ENCODE data around the gene FAM53B.

FAM53B gene

DNA sequence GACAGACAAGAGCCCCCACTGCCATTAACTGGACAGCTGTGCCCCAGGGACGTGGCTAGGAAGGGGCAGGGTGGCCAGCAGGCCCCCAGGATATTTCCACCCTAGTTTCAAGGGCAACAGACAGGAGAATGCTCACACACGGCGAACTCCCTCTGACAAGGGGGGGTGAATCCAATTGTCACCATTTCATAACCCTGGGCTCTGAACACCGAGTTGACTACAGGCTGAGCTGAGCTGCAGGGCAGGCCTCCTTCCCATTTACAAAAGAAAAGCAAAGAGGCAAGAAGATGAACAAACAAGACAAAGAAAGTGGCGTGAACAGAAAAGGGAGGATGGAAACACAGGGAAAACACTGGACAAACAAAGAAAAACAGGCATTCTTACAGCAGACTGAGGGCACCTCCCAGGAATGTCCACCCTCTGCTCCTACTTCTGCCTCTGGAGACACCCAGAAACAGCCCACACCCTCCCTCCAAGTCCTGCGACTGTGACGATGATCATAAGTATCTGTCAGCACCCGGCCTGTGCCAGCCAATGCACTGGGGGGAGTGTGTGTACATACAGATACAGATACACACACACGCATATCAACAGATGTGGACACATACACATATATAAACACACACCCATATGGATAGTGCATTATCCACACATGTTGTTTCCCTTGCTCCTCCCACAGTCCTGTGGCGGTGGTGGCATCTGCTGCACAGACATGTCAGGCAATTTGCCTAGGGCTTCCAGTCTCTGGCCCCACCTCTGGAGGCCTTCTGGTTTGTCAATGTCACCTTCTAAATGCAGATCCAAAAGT lies 66.2 kb downstream of the FAM53B start:
- DNase-seq, result no peak

DNA sequence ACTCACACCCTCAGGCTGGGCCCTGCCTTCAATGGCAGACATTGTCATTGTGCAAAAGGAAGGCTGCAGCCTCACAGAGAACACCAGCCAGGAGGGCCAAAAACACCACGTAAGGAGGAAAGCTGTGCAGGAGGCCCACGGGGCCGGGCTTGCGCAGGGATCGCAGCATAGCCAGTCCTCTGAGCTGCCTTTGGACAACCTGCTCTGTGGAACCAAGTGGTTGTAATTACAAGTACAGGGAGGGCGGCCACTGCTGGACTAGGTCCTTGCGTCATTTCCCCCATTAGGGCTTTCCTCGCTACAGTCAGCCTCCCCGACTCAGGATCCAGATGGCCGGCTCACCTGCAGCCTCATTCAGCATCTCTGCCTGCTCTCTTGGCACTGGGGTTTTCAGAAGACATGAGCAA lies 66.9 kb downstream of the FAM53B start:
- no peak for DNase-seq

DNA sequence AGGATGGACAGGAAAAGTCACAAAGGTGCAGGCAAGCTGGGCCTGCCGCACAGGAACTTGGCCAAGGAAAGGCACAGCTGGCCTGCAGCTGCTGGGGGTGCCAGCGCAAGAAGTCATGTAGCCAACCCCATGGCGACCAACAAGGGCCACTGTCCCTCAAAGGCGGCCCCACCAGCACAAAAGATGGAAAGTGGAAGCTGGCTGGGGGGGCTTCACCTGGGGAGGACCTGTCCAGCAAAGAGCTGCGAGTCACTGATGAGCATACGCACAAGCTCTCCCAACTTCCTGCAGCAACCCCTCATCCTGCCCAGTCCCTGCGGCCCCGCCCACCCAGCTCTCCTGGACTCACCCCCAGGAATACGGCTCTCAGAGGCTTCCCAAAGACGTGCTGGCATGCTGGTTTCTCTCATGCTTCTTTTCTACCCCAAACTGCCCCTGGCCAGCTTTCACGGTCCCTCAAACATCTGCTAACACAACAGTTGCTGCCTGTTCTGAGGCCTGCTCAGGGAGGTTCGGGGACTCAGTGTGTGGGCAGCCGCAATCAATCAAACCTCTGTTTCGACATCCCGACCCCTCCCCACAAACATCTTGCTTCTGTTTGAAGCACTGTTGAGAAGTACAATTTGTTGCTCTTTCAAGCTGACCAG lies 67.6 kb downstream of the FAM53B start:
- no peak for DNase-seq

DNA sequence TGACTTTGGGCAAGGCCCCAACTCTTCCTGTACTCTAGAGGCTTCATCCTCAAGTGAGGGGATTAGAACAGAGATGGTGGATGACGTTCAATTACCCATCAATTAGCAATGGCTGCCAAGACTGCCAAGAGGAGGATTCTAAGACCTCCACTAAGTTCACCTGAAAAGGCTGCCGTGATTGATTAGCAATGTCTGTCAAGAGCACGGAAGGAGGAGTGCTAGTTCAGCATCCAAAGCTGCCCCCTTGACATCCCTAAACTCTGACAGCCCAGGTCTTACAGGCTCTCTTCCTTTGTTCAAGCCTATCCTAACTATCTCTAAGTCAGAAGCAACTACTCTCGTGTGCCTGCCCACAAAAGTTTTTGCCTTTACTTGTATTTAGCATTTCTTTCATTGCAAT lies 68.4 kb downstream of the FAM53B start:
- no peak for DNase-seq

DNA sequence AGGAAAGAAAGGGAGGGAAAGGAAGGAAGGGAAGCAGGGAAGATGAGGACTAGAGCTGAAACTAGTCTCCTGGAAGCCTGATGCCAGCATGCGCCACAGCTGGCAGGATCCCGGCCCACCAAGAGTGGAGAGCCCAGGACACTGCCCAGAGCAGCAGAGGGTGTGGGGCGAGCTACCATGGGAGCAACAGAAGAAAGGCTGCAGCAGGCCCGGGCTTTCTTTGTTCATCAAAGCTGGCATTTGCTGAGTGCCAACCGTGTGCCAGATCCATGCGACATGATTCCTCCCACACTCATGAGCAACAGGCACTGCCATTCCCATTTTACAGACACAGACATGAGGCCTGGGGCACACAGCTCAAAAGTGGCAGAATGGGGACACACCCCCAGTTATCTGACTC lies 68.9 kb downstream of the FAM53B start:
- DNase-seq, result no peak

DNA sequence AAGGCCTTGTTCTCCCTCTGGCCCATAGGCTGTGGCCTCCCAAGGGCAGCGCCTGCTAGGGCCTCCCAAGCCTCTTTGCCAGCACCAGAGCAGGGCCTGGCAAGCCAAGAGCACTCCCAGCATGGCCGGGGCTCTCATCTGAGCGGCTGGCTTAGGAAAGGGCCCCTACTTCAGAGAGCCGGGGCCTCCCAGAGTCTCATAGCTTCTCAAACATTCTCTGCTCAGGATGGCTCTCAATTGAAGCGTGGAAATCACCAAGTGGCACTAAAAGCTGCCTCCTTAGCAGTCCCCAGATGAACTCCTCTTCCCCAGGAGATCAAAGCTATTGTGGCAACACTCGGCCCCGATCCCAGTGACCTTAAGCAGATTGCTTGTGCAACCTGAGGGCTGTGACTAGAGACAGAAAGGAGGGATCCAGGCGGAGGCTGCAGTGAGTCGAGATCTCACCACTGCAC lies 69.4 kb downstream of the FAM53B start:
- no peak for DNase-seq

DNA sequence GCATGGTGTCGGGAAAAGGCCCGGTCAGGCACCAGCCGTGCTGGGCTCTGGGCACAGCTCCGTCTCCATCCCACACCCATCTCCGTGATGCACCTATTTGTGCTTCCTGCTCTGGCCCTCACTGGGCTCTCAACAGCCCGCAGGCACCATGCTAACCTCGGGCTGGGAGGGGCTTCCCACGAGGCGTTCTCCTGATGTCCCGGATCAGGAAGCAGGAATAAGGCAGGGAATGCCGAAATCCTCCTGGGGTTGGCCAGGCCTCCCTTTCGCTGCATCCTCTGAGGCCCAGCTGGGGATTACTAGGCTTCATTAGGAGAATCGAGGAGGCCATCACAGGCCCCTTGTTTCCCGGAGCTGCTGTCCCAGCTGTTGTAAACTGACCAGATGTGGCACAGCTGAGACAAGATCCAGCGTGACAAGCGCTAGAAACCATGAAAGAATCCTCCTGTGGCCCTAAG lies 72.0 kb downstream of the FAM53B start:
- no peak for DNase-seq

DNA sequence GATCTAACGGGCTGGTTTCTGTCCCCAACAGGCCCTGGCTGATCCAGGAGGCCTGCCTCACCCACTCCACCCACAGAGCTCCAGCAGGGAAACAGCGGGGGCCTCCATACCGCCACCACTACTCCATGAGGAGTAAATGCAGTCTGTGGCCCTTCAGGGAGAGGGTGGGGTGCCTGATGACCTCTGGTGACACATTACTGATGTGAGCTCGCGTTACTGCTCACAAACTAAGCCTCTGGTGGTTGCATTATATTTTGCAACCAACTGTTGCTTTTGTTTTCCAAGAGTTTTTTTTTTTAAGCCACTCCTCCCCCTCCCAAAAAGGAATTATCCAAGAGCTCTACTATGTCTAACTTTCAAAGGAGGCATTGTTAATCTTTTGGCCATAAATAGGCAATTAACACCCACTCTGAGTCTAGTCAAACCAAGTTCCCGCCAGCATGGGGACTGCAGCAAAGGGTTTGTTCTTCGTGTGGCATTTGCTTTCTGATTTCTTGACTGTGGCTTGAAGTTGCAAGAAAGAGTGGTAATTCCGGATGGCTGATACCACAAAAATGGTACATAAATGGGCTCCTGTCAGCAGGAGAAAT lies 72.6 kb downstream of the FAM53B start:
- no peak for DNase-seq

DNA sequence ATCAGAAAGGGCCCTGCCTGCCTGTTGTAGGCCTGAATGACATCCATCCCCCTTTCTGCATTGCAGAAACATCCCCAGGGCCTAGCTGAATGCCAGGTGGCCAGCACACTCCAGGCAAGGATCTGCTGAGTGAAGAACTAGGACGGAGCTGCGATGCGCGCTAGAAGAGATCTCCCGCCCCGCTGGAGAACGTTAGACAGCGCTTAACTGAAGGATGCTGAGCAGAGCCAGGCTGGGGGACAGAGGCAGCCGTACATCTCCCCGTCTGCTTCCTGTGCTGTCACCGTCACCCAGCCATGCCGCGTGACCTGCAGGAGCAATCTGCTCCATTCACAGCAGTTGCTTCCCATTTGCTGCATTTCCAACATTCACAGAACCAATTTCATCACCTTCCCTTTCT lies 73.3 kb downstream of the FAM53B start:
- DNase-seq, result no peak

DNA sequence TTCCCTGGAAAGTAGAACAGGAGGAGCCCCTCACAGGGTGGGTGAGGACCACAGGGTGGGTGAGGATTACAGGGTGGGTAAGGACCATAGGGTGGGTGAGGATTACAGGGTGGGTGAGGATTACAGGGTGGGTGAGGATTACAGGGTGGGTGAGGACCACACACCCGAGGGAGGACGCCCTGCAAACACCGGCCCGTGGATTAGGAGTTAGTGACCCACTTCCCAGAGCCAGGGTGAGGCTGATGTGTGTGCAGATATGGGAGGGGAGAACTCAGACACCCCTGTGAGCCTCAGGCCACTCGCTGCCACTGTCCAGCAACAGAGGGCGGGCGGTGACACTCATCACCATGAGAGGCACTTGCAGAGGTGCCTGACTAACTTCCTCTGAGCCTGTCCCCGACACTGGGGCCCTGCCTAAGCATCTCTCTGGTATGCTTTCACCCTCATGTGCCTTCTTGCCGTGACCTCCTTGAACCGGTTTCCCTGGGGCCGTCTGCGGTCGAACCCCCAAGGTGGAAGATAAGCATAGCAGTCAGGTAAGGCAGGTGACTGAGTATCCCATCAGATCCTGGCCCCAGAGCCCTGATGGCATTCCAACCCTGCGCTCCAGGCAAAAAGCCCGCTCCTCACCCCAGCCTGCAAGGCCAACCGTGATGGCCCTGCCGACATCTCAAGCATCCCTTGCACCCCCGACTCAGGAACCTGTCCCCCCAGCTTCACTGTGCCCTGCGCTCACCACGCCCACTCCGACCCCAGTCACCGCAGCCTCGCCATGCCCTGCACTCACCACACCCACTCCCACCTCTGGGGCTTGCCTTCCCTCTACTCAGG lies 74.1 kb downstream of the FAM53B start:
- DNase-seq, result no peak

DNA sequence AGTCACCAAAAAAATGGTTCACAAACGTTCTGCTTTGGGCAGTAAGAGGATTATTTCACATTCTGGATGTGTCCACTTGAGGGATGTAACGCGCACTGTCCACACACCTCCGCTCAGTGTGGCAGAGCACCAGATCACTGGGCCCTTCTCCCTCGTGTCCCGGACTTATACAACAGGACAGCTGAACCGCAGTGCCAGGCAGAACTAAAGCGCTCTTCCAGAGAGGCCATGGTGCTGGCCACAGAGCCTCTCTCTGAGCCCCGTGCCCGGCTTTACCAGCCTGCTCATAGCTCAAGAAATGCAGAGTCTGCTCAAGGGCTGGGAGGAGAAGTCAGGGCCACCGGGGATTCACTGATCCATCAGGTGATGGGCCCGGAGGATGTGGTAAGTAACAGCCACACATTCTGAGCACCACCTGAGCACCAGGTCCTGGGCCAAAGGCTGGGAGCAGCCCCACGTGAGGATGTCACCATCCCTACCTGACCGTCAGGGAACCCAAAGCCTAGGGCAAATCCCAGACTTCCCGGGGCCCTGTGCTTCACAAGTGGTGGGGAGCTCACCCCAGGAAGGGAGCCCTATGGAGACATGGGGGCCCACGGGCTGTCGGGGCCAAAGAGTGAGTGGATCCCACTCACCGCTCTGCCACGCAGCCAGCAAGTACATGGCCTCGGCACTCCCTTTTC lies 74.9 kb downstream of the FAM53B start:
- no peak for DNase-seq

DNA sequence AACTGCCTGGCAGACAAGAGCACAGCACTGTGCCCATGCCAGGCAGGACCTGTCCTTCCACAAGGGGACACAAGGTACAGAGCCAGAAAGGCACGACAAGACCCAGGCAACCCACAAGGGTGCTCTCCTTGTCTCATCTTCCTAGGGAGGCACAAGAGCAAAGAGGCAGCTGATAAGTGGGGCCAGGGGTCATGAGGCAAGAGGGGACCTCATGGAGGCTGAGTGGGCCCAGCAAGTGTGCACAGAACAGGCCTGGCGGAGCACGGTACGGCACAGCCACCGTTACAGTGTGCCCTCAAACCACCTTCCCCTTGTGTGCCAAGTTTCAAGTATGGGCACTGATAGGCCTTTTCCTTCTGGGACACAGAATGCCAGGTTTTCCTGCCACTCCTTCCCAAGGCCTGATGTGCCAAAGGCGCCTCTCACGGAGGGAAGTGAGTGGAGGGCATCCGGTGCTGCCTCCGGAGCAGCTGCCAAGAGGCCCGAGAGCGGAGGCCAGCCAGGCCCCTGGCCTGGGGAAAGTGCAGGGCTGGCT lies 75.6 kb downstream of the FAM53B start:
- DNase-seq, result no peak

DNA sequence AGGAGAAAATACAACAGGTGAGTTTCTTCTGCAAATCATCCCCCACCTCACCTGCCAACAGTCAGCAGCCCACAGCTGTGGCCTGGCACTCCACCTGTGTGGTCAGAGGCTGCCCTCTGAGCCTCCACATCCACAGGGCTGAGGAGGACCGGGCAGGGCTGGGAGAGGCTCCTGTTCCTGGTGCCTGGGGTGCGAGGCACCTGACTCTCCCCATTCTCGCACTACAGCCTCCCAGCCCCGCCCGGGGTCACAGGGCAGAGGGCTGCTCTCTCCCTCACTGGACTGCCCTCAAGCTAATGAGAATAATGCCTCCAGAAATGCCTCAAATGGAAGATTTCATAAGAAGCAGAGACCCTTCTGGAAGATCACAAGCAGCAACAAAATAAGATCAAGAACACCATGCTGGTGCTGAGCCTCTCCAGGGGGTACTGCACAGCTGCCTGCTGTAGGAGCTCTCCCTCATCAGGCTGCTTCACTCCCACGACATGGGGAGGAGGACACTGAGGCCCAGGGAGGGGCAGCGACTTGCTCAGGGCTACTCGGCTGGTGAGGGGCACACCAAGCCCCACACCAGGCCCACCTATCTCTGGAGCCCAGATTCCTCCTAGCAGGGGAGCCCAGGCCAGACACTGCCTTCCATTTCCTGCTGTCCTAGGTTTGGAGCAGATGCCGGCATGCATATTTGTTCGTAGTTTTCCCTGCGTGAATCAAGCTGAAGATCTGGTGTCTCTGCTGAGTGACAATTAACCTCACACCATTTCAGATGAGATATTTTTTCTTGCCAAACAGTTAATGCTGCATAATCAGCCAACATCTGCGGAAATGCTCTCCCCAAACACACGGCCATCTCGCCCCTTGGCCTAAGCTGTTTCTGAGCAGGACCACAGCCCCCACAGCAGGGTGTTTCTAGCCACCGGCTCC lies 76.5 kb downstream of the FAM53B start:
- no peak for DNase-seq

DNA sequence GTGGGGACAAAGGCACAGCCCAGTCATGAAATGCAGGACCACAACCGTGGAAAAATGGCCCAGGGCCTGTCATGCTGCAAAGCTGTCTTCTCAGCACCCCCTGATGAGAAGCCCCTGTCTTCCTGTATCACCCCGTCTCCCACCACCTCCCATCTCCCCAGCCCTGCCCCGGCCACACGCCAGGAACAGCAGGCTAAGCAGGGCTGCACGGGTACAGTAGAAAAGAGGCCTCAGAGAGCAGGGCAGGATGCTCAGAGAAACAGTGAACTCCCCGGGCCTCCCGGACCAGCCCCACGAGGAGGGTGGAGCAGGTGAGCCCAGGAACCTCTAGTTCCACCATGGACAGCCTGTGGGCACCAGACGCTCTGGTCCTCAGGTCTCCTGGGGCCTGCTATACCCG lies 77.7 kb downstream of the FAM53B start:
- no peak for DNase-seq

DNA sequence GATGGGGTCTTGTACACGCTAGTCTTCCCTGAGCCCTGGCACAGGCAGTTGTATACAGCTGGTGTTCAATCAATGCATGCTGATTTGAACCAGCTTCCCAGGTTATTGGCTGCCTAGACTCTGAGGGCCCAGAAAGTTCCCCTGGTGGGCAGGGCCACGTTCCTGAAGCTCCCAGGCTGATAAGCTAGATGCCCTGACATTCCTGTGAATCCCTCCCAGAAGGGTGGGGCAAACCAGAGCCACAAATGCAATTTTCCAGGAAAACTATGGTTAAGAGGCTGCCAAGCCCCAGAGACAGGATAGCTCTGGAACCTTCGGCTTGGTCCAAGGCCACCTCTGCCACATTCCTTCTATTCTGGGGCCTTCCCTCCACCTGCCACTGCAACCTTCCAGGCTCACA lies 78.2 kb downstream of the FAM53B start:
- DNase-seq, result no peak

DNA sequence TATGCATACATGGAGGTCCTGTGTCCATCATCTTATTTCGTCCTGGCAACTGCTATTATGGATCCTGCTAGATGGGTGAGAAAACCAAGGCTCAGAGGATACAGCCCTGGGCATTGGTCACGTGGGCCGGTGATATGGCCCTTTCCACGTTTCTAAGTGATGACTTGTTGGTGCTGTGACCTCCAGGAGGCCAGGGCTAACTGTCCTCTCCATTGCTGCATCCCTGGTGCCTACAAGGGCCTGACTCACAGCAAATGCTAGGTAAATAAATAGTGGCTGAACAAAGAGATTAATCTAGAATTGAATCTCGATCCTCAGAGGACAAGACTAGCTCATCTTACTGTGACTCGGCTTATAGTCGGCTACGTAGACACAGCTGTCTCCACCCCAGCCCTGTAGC lies 78.6 kb downstream of the FAM53B start:
- no peak for DNase-seq

DNA sequence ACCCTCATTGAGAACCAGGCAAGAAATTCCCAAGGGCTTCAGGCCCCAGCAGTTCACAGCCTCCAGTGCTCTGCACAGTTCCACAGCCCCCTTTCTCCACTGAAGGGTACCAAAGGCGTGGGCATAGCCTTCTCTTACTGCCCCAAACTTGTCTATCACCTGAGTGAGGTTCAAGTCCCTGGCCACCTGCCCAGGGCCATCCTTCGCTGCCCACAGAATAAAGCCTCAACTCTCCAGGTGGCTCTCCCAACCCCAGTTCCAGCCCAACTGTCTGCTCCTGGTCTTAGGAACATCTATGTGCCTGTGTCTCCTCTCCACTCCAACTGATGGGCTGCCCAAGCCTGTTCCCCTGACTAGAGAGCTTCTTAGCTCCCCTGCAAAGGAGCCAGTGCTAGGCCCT lies 79.1 kb downstream of the FAM53B start:
- no peak for DNase-seq

DNA sequence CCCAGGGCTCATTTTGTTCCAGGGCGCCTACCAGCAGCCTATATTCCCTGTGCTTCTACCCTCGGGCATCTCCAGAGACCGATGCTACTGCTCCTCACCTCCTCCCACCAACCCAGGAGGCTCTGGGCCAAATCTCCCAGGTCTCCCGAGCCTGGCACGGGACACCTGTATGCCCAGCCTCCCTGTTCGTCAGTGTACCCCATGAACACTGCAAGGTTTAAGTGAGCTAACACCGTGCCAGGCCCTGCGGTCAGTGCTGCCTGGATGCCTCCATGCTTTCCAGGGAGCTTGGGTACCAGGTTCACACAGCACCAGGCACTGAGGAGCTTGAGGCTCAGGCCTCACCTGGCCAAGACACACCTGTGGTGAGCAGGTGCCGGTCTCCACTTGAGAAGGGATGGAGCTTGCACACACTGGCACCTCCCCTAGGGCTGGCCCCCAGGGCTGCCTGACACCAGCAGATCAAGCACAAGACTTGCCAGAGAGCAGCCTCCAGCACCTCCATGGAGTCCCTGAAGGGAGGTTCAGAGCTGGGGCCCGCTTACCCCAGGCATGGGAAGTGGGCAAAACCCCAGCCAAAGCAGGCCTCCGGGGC lies 80.3 kb downstream of the FAM53B start:
- DNase-seq, result no peak

DNA sequence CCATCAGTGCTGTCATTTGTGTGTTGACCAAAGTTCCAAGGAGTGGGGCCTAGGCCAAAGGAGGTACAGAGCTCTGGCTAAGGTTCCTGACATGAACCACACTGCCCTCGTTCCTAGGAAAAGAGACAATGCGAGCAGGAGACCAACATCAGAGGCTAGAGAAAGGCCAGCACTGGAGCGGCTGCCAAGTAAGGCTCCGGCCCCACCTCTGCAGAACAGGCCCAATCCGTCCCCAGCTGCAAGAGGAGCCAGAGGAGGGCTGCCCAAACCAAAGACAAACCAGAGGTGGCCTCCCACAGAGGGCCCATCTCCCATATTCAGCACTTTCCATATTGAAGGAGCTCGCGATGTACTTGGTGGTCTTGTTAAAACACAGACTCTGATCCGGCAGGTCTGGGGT lies 81.0 kb downstream of the FAM53B start:
- DNase-seq, result no peak

DNA sequence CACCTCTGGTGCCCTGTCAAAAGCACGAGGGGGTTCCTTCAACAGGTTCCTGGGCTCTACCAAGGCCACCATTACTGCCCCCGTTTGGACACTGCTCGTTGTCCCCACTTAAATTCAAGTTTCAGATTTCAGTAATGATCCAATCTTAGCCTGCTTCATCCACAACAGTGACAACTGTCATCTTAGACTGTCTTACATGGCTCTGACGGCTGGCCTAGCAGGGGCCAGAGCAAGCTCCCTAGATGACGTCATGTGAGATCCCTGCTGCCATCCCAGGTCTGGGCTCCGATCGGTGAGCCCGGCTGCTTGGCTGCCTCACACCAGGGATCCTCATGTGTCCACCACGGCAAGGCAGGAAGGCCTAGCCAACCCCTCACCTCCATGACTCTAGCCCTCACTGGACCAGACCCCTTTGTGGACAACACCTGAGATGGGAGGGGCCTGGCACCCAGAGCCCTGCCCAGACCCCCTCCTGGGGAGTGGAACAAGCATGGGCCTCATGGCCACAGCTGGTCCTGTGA lies 82.5 kb downstream of the FAM53B start:
- no peak for DNase-seq
